ENCODE results near the gene RFX4. TPM values are rescaled to one million over a fixed set of nuclear protein-coding genes. Genes with fewer than 3 reads are reported as not detected.

Gene RFX4
- polyA plus RNA-seq: not detected in 3 replicates
- not detected for polyA plus RNA-seq (2011; ENCODE audit: low read depth)
- polyA plus RNA-seq (2011; cell fraction: cytosol; rRNA removed): not detected in 2 replicates
- not detected in 2 replicates for polyA plus RNA-seq (2011; cell fraction: nucleus; rRNA removed)
- polyA plus RNA-seq (2012; ENCODE audit: low replicate concordance): not detected in 2 replicates
- polyA minus RNA-seq: not detected in 3 replicates
- polyA minus RNA-seq (2011; cell fraction: cytosol; rRNA and poly(A)+ RNA removed): not detected
- not detected in 2 replicates for polyA minus RNA-seq (2011; cell fraction: nucleus; rRNA and poly(A)+ RNA removed)

DNA sequence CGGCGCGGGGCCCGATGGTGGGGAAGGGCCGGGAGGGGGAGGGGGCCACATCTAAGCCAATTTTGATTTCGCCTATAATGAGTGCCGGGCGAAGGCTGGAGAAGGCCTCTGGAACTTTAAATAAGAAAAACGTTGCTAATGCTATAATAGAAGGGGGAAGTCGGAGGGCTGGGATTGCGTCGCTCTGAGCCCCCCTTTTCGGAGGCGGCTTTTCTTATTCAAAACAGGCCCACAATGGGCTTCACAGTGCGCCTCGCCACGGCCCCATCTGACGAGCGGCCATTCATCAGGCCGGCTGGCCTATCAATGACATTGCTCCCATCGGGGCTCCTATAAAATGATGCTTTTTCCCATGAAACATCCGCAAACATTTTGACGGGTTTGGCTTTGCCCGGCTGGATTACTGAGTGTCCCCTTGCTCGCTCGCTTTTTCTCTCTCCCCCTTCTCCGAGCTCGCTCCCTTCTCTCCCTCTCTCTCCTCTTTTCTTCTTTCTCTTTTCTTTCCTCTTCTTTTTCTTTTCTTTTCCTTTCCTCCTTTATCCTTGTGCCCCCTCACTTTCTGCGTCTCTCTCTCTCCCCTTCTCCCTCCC lies at the start of gene RFX4:
Gene RFX4 (plus strand): TSS at position 364 of the 590 bp plus-strand sequence. CDS start 317 bp downstream, outside the sequence.
- Histone ChIP-seq H2AFZ (ENCODE audit: control insufficient read depth, low read length) (no peak within 1 kb of the TSS), H3K9me1 (ENCODE audit: control insufficient read depth, extremely low read depth, insufficient read depth, low read length) (no peaks in the 10 kb centered on the region), H3K27me3 (ENCODE audit: control insufficient read depth, extremely low read depth, insufficient read depth, low read length) (peaks cover 83% of the 10 kb centered on the region), H3K4me2 (ENCODE audit: control insufficient read depth, extremely low read depth, insufficient read depth, low read depth, low read length) (peak within 1 kb of the TSS; percentile 77), H3K79me2 (ENCODE audit: control insufficient read depth, insufficient read depth, low read length) (no peaks in the 10 kb centered on the region), H3K36me3 (ENCODE audit: control insufficient read depth in 2 of 2, extremely low read depth in 1 of 2, insufficient read depth in 2 of 2, low read length in 2 of 2) (no peaks in the 10 kb centered on the region), H3K4me1 (ENCODE audit: control insufficient read depth, extremely low read depth, insufficient read depth, low read length) (peaks cover 2% of the 10 kb centered on the region), H3K27ac (ENCODE audit: control insufficient read depth, insufficient read depth, low read length) (no peak within 1 kb of the TSS), H3K4me3 (ENCODE audit: control insufficient read depth in 2 of 3, extremely low read depth in 1 of 3, insufficient read depth in 2 of 3, low read depth in 1 of 3, low read length in 3 of 3) (no peak within 1 kb of the TSS), H4K20me1 (ENCODE audit: control insufficient read depth, extremely low read depth, insufficient read depth, low read length) (no peaks in the 10 kb centered on the region), H3K9me3 (ENCODE audit: control insufficient read depth, low read depth, low read length) (no peaks in the 10 kb centered on the region), H3K9ac (ENCODE audit: control insufficient read depth, extremely low read depth, insufficient read depth, low read length) (no peak within 1 kb of the TSS)
- dilution Hi-C loops (cut with MboI; ENCODE audit: extremely low pct_ligation_motif_present, low sequenced_read_pairs): no loop called here
- TF ChIP-seq CTCF (optimal IDR thresholded peaks at IDR 0.05 in 1 of 3, IDR thresholded peaks at IDR 0.05 in 1 of 3, conservative IDR thresholded peaks at IDR 0.05 in 1 of 3; ENCODE audit: extremely low read depth in 1 of 3, insufficient read depth in 2 of 3, low read length in 3 of 3): no peak
- TF ChIP-seq EZH2 (IDR thresholded peaks at IDR 0.05; ENCODE audit: low read length): peak; percentile 84
- DNase-seq (ENCODE audit: low read depth, low spot score): no peak
- FAIRE-seq: no peak

GRCh38 chr12:106541201-106541600 lies 41.6 kb upstream of the RFX4 start:
- no peak overlapping the region for H3K4me3 ChIP-seq (ENCODE audit: control insufficient read depth in 2 of 3, extremely low read depth in 1 of 3, insufficient read depth in 2 of 3, low read depth in 1 of 3, low read length in 3 of 3)
- H3K27me3 ChIP-seq (ENCODE audit: control insufficient read depth, extremely low read depth, insufficient read depth, low read length): no peaks in the 10 kb centered on the region
- DNase-seq (ENCODE audit: low read depth, low spot score) (no peak), FAIRE-seq (no peak)
- H3K36me3 ChIP-seq (ENCODE audit: control insufficient read depth in 2 of 2, extremely low read depth in 1 of 2, insufficient read depth in 2 of 2, low read length in 2 of 2): no peaks in the 10 kb centered on the region
- no peak overlapping the region for H3K27ac ChIP-seq (ENCODE audit: control insufficient read depth, insufficient read depth, low read length)
- no peak overlapping the region for H3K9ac ChIP-seq (ENCODE audit: control insufficient read depth, extremely low read depth, insufficient read depth, low read length)
- no peaks in the 10 kb centered on the region for H3K9me3 ChIP-seq (ENCODE audit: control insufficient read depth, low read depth, low read length)
- H3K4me1 ChIP-seq (ENCODE audit: control insufficient read depth, extremely low read depth, insufficient read depth, low read length): no peaks in the 10 kb centered on the region
- H4K20me1 ChIP-seq (ENCODE audit: control insufficient read depth, extremely low read depth, insufficient read depth, low read length): no peaks in the 10 kb centered on the region
- no peak overlapping the region for H3K4me2 ChIP-seq (ENCODE audit: control insufficient read depth, extremely low read depth, insufficient read depth, low read depth, low read length)
- no peak overlapping the region for H2AFZ ChIP-seq (ENCODE audit: control insufficient read depth, low read length)
- dilution Hi-C loops (cut with MboI; ENCODE audit: extremely low pct_ligation_motif_present, low sequenced_read_pairs): no loop called here
- TF ChIP-seq CTCF (optimal IDR thresholded peaks at IDR 0.05 in 1 of 3, IDR thresholded peaks at IDR 0.05 in 1 of 3, conservative IDR thresholded peaks at IDR 0.05 in 1 of 3; ENCODE audit: extremely low read depth in 1 of 3, insufficient read depth in 2 of 3, low read length in 3 of 3) (no peak), EZH2 (IDR thresholded peaks at IDR 0.05; ENCODE audit: low read length) (no peak)
- no peaks in the 10 kb centered on the region for H3K9me1 ChIP-seq (ENCODE audit: control insufficient read depth, extremely low read depth, insufficient read depth, low read length)
- H3K79me2 ChIP-seq (ENCODE audit: control insufficient read depth, insufficient read depth, low read length): no peaks in the 10 kb centered on the region

Data from keratinocyte (primary cell).